ENCODE results near the gene CAV2.

DNA sequence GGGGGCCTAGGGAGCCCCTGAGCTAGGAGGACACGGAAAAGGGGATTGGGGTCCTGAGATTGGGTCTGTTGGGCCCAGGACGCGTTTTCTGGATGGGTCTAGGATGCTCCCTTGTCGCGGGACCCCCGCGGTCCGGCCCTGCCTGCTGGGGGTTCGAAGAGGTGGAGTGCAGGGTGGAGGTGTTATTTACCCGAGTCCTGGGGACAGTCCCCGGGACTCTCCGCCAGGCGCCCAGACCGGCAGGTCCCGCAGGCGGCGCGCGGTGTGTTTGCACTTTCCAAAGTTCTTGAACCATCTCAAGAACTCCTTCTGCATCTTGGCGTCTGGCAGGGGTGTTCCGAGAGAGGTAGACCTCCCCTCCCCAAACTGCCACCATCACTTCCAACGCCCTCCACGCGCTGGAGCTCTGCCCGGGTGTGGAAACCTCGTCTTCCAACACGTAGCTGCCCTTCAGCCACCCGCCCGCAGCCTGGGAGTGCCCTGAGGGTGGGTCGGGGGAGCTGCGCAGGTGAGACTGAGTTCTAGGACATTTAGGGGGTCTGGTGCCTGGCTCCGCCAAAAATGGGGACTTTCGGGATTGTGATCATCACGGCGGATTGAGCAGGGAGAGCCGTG, 25.9 kb downstream of the CAV2 start:
- TF ChIP-seq, protein P1, sequence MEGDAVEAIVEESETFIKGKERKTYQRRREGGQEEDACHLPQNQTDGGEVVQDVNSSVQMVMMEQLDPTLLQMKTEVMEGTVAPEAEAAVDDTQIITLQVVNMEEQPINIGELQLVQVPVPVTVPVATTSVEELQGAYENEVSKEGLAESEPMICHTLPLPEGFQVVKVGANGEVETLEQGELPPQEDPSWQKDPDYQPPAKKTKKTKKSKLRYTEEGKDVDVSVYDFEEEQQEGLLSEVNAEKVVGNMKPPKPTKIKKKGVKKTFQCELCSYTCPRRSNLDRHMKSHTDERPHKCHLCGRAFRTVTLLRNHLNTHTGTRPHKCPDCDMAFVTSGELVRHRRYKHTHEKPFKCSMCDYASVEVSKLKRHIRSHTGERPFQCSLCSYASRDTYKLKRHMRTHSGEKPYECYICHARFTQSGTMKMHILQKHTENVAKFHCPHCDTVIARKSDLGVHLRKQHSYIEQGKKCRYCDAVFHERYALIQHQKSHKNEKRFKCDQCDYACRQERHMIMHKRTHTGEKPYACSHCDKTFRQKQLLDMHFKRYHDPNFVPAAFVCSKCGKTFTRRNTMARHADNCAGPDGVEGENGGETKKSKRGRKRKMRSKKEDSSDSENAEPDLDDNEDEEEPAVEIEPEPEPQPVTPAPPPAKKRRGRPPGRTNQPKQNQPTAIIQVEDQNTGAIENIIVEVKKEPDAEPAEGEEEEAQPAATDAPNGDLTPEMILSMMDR (IDR thresholded peaks at IDR 0.05; ENCODE audit: insufficient read depth, low read length, poor library complexity, severe bottlenecking): no peak
- TF ChIP-seq EZH2phosphoT487 (conservative IDR thresholded peaks at IDR 0.05; ENCODE audit: low read length): no peak; the same call in 1 of the 2 replicates

All from SU-DHL-6 (cell line).